H9 (cell line): ENCODE measurements around the gene STK24. TPM values are rescaled to one million over a fixed set of nuclear protein-coding genes. Genes with fewer than 3 reads are reported as not detected.
A peak's percentile ranks its signal among the peaks of the same experiment; 100 is the strongest.

ENCODE experiments used
- DNase-seq: peaks from one replicate; pipeline ENCODE4 v3.0.0-alpha.2; 2017
- H2AFZ ChIP-seq: one replicate; pipeline ENCODE4 v1.6.1; 2013; ENCODE audit warnings: mild to moderate bottlenecking, low read length, control low read depth, moderate library complexity
- H2AK5ac ChIP-seq: 2 replicates; pipeline ENCODE4 v1.6.1; 2013; ENCODE audit warnings: low read length, control low read depth, mixed read lengths; ENCODE audit not compliant: insufficient read length
- H2BK120ac ChIP-seq: one replicate; pipeline ENCODE4 v1.6.1; 2013; ENCODE audit warnings: low read depth, mild to moderate bottlenecking, low read length, control low read depth, inconsistent platforms; ENCODE audit not compliant: poor library complexity, severe bottlenecking
- H2BK12ac ChIP-seq: 2 replicates; pipeline ENCODE4 v1.6.1; 2013; ENCODE audit warnings: low read length, control low read depth, mixed read lengths, low read depth; ENCODE audit not compliant: insufficient read length
- H2BK15ac ChIP-seq: 2 replicates; pipeline ENCODE4 v1.6.1; 2013; ENCODE audit warnings: low read depth, low read length, control low read depth
- H2BK20ac ChIP-seq: one replicate; pipeline ENCODE4 v1.6.1; 2013; ENCODE audit warnings: low read depth, mild to moderate bottlenecking, low read length, control low read depth, inconsistent platforms; ENCODE audit not compliant: poor library complexity, severe bottlenecking
- H2BK5ac ChIP-seq: 2 replicates; pipeline ENCODE4 v1.6.1; 2013; ENCODE audit warnings: low read length, control low read depth, mixed read lengths; ENCODE audit not compliant: insufficient read length
- H3K14ac ChIP-seq: 2 replicates; pipeline ENCODE4 v1.6.1; 2013; ENCODE audit warnings: low read length, control low read depth; ENCODE audit not compliant: insufficient read depth
- H3K18ac ChIP-seq: 2 replicates; pipeline ENCODE4 v1.6.1; 2013; ENCODE audit warnings: low read depth, mild to moderate bottlenecking, mixed read lengths, low read length, control low read depth; ENCODE audit not compliant: insufficient read length
- H3K23ac ChIP-seq: 2 replicates; pipeline ENCODE4 v1.6.1; 2013; ENCODE audit warnings: low read length, control low read depth, mixed read lengths, low read depth; ENCODE audit not compliant: insufficient read length
- H3K23me2 ChIP-seq: 2 replicates; pipeline ENCODE4 v1.6.1; 2013; ENCODE audit warnings: low read depth, mild to moderate bottlenecking, mixed read lengths, low read length, control low read depth; ENCODE audit not compliant: insufficient read length, poor library complexity, severe bottlenecking
- H3K27ac ChIP-seq: 2 replicates; pipeline ENCODE4 v1.5.1; 2013; ENCODE audit warnings: low read length, control low read depth, mixed read lengths, low read depth; ENCODE audit not compliant: insufficient read length
- H3K27me3 ChIP-seq: 2 replicates; pipeline ENCODE4 v1.6.1; 2013; ENCODE audit warnings: low read length, control low read depth, inconsistent platforms; ENCODE audit not compliant: insufficient read depth
- H3K4ac ChIP-seq: 2 replicates; pipeline ENCODE4 v1.6.1; 2013; ENCODE audit warnings: low read depth, mild to moderate bottlenecking, control low read depth, inconsistent platforms, low read length, moderate library complexity
- H3K4me1 ChIP-seq: 2 replicates; pipeline ENCODE4 v1.6.1; 2013; ENCODE audit warnings: low read length, control low read depth, inconsistent platforms; ENCODE audit not compliant: insufficient read depth
- H3K4me2 ChIP-seq: 2 replicates; pipeline ENCODE4 v1.6.1; 2013; ENCODE audit warnings: low read length, control low read depth, mixed read lengths; ENCODE audit not compliant: insufficient read length, insufficient read depth
- H3K56ac ChIP-seq: 2 replicates; pipeline ENCODE4 v1.6.1; 2013; ENCODE audit warnings: low read depth, mild to moderate bottlenecking, mixed read lengths, low read length, control low read depth; ENCODE audit not compliant: insufficient read length
- H3K79me1 ChIP-seq: 2 replicates; pipeline ENCODE4 v1.6.1; 2013; ENCODE audit warnings: low read depth, mild to moderate bottlenecking, moderate library complexity, low read length, control low read depth, inconsistent platforms; ENCODE audit not compliant: insufficient read depth, poor library complexity, severe bottlenecking
- H3K79me2 ChIP-seq: 2 replicates; pipeline ENCODE4 v1.6.1; 2013; ENCODE audit warnings: low read length, control low read depth, inconsistent platforms; ENCODE audit not compliant: insufficient read depth
- H3K9ac ChIP-seq: 2 replicates; pipeline ENCODE4 v1.6.1; 2013; ENCODE audit warnings: low read length, control low read depth, mixed read lengths; ENCODE audit not compliant: insufficient read length; ENCODE audit errors: extremely low read depth
- H3K9me3 ChIP-seq: one replicate; pipeline ENCODE4 v1.6.1; 2013; ENCODE audit warnings: low read depth, low read length, inconsistent platforms; ENCODE audit not compliant: control insufficient read depth
- H3T11ph ChIP-seq: one replicate; pipeline ENCODE4 v1.6.1; 2013; ENCODE audit warnings: mild to moderate bottlenecking, low read length, control low read depth, inconsistent platforms
- H4K20me1 ChIP-seq: one replicate; pipeline ENCODE4 v1.6.1; 2013; ENCODE audit not compliant: control insufficient read depth, insufficient read length, insufficient read depth
- H4K5ac ChIP-seq: 2 replicates; pipeline ENCODE4 v1.6.1; 2013; ENCODE audit warnings: low read depth, mild to moderate bottlenecking, mixed read lengths, low read length, control low read depth; ENCODE audit not compliant: insufficient read length
- H4K8ac ChIP-seq: replicated peaks from 2 replicates; pipeline ENCODE4 v1.6.1; 2013; ENCODE audit warnings: low read length, control low read depth, mixed read lengths, low read depth; ENCODE audit not compliant: insufficient read length
- H4K91ac ChIP-seq: 2 replicates; pipeline ENCODE4 v1.6.1; 2013; ENCODE audit warnings: low read depth, mild to moderate bottlenecking, moderate library complexity, mixed read lengths, low read length, control low read depth; ENCODE audit not compliant: insufficient read length
- H3K27ac Mint-ChIP-seq, 3 experiments: 2 replicates in 2 of 3; 3 replicates in 1 of 3; pipeline ENCODE4 v1.8.0; 2020 to 2021; ENCODE audit warnings: mixed read lengths in 3 of 3, mild to moderate bottlenecking in 1 of 3, moderate library complexity in 1 of 3
- H3K27me3 Mint-ChIP-seq: 2 replicates; pipeline ENCODE4 v1.8.0; 2021; ENCODE audit warnings: low read depth, mild to moderate bottlenecking, moderate library complexity, mixed read lengths
- H3K36me3 Mint-ChIP-seq, 3 experiments: 2 replicates in 2 of 3; 3 replicates in 1 of 3; pipeline ENCODE4 v1.8.0; 2020 to 2021; ENCODE audit warnings: low read depth in 3 of 3, mixed read lengths in 3 of 3; ENCODE audit not compliant: insufficient read depth in 1 of 3
- H3K4me1 Mint-ChIP-seq, 2 experiments: 2 replicates each; pipeline ENCODE4 v1.8.0; 2020; ENCODE audit warnings: mixed read lengths in 2 of 2
- H3K4me3 Mint-ChIP-seq, 2 experiments: 2 replicates in 1 of 2; 3 replicates in 1 of 2; pipeline ENCODE4 v1.8.0; 2020 to 2021; ENCODE audit warnings: mild to moderate bottlenecking in 2 of 2, mixed read lengths in 2 of 2, moderate library complexity in 1 of 2
- H3K9me3 Mint-ChIP-seq, 2 experiments: 2 replicates in 1 of 2; 3 replicates in 1 of 2; pipeline ENCODE4 v1.8.0; 2020; ENCODE audit warnings: mild to moderate bottlenecking in 2 of 2, mixed read lengths in 2 of 2, moderate library complexity in 1 of 2
- CTCF ChIP-seq: fragments of 200-600 bp; sonication (generic); conservative IDR thresholded peaks from 3 replicates; pipeline ENCODE4 v1.8.0; 2021; ENCODE audit warnings: antibody characterized with exemption, mild to moderate bottlenecking
- WGBS: extraction: QIAGEN DNeasy Blood & Tissue Kit; methylation state at CpG from one replicate; pipeline ENCODE4 v1.1.7; 2013; ENCODE audit warnings: missing lambda C conversion rate, low lambda C conversion rate, mixed read lengths; ENCODE audit not compliant: insufficient read length; ENCODE audit errors: extremely low coverage; 5-methylcytosine and 5-hydroxymethylcytosine counted together
- total RNA-seq: library from RNA; stranded (reverse); gene quantifications from 2 replicates; pipeline ENCODE4 v1.2.1, GENCODE V29; 2021

STK24 gene
- total RNA-seq, 1 experiment from 2014 or later, result 134 TPM

- 0 out of 2 replicates have a peak, but pooled peaks cover 3% of the 10 kb centered on the region for H3K4me1 ChIP-seq
- TF ChIP-seq CTCF, result no peak
- peaks cover 4 to 10% of the 10 kb centered on the region in 2 experiments; a peak in 3 of 4 replicates for H3K4me1 Mint-ChIP-seq
- H3K36me3 Mint-ChIP-seq, result peaks cover 33 to 48% (median 41%) of the 10 kb centered on the region in 3 experiments; a peak in 6 of 7 replicates
- no peak overlapping the region for H3K9ac ChIP-seq
- WGBS, result no CpG with 5 or more reads among the region's 3 CpGs
- H2BK120ac ChIP-seq, result no peak overlapping the region
- H2AK5ac ChIP-seq, result no peak overlapping the region
- no peaks in the 10 kb centered on the region for H3K23me2 ChIP-seq
- H2BK15ac ChIP-seq, result no peak overlapping the region
- no peaks in the 10 kb centered on the region; the same call in 1 of the 2 replicates for H3K79me2 ChIP-seq
- H4K20me1 ChIP-seq, result no peaks in the 10 kb centered on the region
- H3K27me3 ChIP-seq, result no peaks in the 10 kb centered on the region
- peak overlapping the region in 2 of 3 experiments; percentile 69 to 87; a peak in 4 of 7 replicates for H3K27ac Mint-ChIP-seq
- no peak overlapping the region for H3K23ac ChIP-seq
- H3K27ac ChIP-seq, result no peak overlapping the region
- no peak overlapping the region for H3K56ac ChIP-seq
- no peak overlapping the region for H3K4me2 ChIP-seq
- no peaks in the 10 kb centered on the region; a peak in 1 of 5 replicates for H3K9me3 Mint-ChIP-seq
- H3T11ph ChIP-seq, result no peak overlapping the region
- H2BK20ac ChIP-seq, result no peak overlapping the region
- H4K91ac ChIP-seq, result no peak overlapping the region
- H2BK12ac ChIP-seq, result no peak overlapping the region
- no peak overlapping the region for H3K4ac ChIP-seq
- H3K9me3 ChIP-seq, result no peaks in the 10 kb centered on the region
- H4K8ac ChIP-seq, result no peak overlapping the region
- no peak overlapping the region for H2BK5ac ChIP-seq
- H3K79me1 ChIP-seq, result peaks cover 8% of the 10 kb centered on the region
- no peak overlapping the region for H2AFZ ChIP-seq
- no peak overlapping the region for H4K5ac ChIP-seq
- no peaks in the 10 kb centered on the region for H3K27me3 Mint-ChIP-seq
- H3K4me3 Mint-ChIP-seq, result no peak overlapping the region
- DNase-seq, result no peak
- H3K18ac ChIP-seq, result no peak overlapping the region
- H3K14ac ChIP-seq, result no peak overlapping the region
These were observed 108.5 kb downstream of the STK24 start for GRCh38 chr13:98468361-98468760.
